GM18907 (cell line): ENCODE measurements around the gene ITGB7.

Experiments
- ATAC-seq: cut with Tn5 transposase; IDR thresholded peaks from one replicate; pipeline ENCODE4 v1.9.1; 2021; ENCODE audit warnings: mild to moderate bottlenecking, moderate library complexity; ENCODE audit not compliant: unreplicated experiment

Gene ITGB7

GRCh38 chr12:53231671-53231920 is 24.5 kb upstream of the ITGB7 start:
- no peak for ATAC-seq

GRCh38 chr12:53230108-53230845 is 23.2 kb upstream of the ITGB7 start:
- no peak for ATAC-seq

GRCh38 chr12:53229454-53229853 is 22.4 kb upstream of the ITGB7 start:
- no peak for ATAC-seq

GRCh38 chr12:53227836-53228235 is 20.8 kb upstream of the ITGB7 start:
- ATAC-seq, result no peak

- no peak for ATAC-seq
Observed at GRCh38 chr12:53227341-53227740, 20.3 kb upstream of the ITGB7 start.

- no peak for ATAC-seq
Observed at GRCh38 chr12:53226815-53227214, 19.8 kb upstream of the ITGB7 start.

- no peak for ATAC-seq
Observed at GRCh38 chr12:53225635-53226424, 18.8 kb upstream of the ITGB7 start.

- no peak for ATAC-seq
Observed at GRCh38 chr12:53224897-53225634, 18.0 kb upstream of the ITGB7 start.

GRCh38 chr12:53224061-53224896 is 17.2 kb upstream of the ITGB7 start:
- ATAC-seq, result no peak

- no peak for ATAC-seq
Observed at GRCh38 chr12:53223389-53224060, 16.5 kb upstream of the ITGB7 start.

- ATAC-seq, result no peak
Observed at GRCh38 chr12:53222806-53223261, 15.8 kb upstream of the ITGB7 start.

GRCh38 chr12:53222170-53222721 is 15.2 kb upstream of the ITGB7 start:
- no peak for ATAC-seq

- ATAC-seq, result peak; percentile 27
Observed at GRCh38 chr12:53221203-53222080, 14.4 kb upstream of the ITGB7 start.

GRCh38 chr12:53220694-53221202 is 13.7 kb upstream of the ITGB7 start:
- ATAC-seq, result peak; percentile 52

- ATAC-seq, result peak; percentile 40
Observed at GRCh38 chr12:53219956-53220693, 13.1 kb upstream of the ITGB7 start.

GRCh38 chr12:53219292-53219955 is 12.4 kb upstream of the ITGB7 start:
- ATAC-seq, result peak; percentile 6

GRCh38 chr12:53218551-53219291 is 11.7 kb upstream of the ITGB7 start:
- ATAC-seq, result no peak
